CD1c-positive myeloid dendritic cell (primary cell): ENCODE measurements around the gene CCNDBP1.
"Not testable (repeated sequence)": the region's sequence is repeated elsewhere in the genome, so short reads cannot be mapped to it uniquely, and the experiment has no call there.

Experiments
- DNase-seq: peaks from one replicate; pipeline ENCODE4 v3.0.0-alpha.2; 2016; ENCODE audit errors: extremely low spot score

The CCNDBP1 gene, protein sequence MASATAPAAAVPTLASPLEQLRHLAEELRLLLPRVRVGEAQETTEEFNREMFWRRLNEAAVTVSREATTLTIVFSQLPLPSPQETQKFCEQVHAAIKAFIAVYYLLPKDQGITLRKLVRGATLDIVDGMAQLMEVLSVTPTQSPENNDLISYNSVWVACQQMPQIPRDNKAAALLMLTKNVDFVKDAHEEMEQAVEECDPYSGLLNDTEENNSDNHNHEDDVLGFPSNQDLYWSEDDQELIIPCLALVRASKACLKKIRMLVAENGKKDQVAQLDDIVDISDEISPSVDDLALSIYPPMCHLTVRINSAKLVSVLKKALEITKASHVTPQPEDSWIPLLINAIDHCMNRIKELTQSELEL

DNA sequence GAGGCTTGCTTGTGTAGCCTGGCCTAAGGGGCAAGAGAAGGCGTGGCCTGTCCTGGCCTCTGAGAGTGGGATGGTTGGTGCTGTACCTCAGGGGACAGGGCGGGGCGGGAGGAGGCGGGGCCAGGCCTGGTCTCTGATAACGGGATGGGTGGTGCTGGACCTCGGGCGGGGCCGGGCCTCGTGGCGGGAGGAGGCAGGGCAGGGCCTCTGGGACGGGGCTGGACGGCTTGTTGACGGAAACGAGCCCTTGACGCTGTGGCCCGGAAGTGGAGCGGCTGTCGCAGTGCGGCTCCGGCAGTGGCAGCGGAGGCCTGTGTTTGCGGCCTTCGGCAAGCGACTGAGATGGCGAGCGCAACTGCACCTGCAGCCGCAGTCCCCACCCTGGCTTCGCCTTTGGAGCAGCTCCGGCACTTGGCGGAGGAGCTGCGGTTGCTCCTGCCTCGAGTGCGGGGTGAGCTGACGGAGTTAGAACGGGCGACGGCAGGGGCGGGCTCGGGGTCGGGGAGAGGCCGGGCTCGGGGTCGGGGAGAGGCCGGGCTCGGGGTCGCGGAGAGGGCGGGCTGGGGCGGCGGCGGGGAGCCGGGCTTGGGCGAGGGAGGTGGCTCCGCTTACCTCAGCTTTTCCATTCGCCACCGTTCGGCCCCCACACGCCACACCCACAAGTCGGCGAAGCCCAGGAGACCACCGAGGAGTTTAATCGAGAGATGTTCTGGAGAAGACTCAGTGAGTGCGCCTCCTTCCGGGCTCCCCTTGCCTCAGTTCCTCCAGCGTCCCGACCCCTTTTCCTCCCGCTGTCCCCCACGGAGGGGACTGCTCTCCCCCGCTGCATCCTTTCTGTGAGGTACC is at the start of gene CCNDBP1:
TSS of gene CCNDBP1 (plus strand) at position 247 of the 846 bp plus-strand sequence. CDS start at position 343, 96 bp downstream.
- peak; percentile 90 for DNase-seq

DNA sequence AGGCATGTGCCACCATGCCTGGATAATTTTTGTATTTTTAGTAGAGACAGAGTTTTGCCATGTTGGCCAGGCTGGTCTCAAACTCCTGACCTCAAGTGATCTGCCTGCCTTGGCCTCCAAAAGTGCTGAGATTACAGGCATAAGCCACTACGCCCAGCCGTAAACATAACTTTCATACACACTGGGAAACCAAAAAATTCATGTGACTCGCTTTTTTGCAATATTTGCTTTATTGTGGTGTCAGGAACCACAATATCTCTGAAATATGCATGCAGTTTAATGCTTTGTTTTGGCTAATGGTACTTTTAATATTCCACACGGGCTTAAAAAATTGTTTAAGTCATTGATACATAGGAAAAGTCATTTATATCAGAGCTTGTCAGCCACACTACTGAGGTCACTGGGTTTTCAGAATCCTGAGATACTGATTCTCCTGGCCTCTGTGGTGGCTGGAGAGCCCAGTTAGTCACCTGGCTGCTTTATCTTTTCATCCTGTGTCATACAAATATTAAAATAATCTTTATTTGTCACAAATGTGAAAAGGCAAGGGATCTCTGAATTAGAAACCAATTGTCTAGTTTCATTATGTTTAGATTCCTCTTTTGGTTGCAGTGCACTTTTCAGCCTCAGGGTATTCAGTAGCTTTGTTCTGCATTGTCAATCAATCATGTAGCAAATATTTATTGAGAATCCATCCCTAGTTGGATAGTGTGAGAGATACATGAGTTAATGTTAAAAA is 41.8 kb upstream of the CCNDBP1 start:
- peak; percentile 16 for DNase-seq

DNA sequence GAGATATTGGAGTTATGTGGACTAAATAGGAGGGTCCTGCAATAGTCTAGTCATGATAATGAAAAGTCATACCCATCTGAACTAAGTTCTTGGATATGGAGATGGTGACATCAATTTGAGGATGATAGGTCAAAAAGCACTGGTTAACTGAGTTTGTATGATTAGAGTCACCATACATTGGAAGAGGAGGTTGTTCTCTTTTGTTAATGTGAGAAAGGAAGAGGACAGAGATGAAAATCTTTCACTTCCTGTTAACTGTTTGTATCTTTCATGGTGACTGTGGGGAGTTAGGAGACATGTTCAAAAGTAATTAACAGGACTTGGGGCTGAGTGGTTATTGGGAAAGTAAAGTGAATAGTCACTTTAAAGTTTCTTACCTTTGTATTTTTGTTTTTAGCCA is 40.7 kb upstream of the CCNDBP1 start:
- peak; percentile 36 for DNase-seq

DNA sequence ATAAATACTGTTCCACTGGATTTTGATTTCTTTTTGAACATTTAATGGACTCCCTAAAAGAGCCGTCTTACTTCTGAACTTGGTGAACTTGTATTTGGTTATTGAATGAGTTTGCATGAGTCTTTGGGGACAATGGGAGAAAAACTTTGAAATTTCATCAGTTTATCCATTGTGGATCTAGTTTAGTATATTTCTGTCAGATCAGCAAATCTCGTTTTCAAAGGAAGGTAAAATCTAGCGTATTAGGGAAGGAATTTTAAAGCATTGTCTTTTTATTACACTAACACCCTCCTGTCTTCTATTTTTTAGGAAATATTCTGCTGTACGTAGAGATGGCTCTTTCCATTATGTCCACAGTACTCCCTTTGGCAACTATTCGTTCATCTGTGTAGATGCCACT is 39.0 kb upstream of the CCNDBP1 start:
- DNase-seq, result no peak

DNA sequence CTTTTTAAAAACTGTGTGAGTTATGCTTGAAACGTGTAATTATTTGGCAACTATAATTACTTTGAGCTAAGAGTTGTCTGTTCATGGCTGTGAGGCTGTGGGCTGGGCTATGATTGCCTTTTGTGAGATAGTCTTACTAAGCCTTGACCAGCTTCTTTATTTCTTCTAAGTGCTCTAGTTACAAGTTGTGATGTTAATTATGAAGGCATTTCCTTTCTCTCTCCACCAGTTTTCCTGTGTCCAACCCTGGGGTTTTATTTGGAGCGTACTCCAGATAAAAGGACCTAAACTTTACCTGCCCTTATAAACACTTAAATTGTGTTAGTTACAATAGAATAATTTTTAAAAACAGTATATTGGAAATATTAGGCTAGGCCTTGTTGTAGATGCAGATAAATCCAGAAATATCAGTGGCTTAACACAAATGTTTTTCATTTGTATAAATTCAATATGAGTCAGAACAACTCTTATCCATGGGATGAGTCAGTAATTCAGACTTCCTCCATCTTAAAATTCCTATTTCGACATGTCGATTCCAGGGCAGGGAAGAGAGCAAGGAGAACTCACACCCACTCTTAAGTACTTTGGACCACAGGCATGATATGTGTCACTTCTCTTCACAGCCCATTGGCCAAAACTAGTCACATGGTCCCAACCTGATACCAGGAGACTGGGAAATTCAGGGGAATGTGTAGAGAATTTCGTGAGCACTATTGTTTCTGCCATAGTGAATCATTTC is 34.8 kb upstream of the CCNDBP1 start:
- DNase-seq, result peak; percentile 58

DNA sequence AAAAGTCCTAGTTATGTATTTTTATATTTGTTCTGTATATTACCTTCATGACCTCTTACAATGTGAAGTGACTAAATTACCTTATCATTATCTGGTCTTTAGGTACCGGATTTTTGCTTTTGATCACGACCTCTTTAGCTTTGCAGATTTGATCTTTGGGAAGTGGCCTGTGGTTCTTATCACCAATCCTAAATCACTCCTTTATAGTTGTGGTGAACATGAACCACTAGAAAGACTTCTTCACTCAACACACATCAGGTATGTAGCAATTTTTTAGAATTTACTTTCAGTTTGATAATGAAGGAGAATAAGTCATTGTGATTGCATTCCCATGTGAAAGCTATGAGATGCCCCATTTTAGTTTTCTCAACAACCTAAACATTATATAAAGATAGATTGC is 33.5 kb upstream of the CCNDBP1 start:
- no peak for DNase-seq

DNA sequence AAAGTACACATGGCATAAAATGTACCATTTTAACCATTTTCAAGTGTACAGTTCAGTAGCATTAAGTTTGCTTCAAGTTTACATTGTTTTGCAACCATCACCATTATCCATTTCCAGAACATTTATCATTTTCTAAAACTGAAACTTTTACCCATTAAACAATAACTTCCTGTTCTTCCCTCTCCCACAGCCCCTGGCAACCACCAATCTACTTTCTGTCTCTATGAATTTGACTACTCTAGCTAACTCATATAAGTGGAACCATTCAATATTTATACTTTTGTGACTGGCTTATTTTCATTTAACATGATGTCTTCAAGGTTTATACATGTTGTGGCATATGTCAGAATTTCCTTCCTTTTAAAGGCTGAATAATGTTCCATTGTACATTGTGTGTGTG is 31.9 kb upstream of the CCNDBP1 start:
- no peak for DNase-seq

DNA sequence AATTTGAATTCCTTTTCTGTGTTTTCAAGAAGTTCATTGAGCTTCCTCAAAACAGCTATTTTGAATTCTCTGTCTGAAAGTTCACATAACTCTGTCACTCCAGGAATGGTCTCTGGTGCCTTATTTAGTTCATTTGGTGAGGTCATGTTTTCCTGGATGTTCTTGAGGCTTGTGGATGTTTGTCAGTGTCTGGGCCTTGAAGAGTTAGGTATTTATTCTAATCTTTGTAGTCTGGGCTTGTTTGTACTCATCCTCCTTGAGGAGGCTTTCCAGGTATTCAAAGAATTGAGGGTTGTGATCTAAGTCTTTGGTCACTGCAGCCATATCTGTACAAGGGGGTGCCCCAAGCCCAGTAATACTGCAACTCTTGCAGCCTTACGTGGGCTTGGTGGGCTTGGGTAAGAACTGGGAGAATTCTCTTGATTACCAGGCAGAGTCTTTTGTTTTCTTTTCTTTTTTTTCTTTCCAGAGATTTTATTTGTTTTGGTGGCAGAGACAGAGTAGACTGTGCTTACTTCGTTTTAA is 19.3 kb upstream of the CCNDBP1 start:
- DNase-seq, result no peak

DNA sequence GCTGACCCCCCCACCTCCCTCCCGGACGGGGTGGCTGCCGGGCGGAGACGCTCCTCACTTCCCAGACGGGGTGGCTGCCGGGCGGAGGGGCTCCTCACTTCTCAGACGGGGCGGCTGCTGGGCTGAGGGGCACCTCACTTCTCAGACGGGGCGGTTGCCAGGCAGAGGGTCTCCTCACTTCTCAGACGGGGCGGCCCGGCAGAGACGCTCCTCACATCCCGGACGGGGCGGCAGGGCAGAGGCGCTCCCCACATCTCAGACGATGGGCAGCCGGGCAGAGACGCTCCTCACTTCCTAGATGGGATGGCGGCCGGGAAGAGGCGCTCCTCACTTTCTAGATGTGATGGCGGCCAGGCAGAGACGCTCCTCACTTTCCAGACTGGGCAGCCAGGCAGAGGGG is 17.9 kb upstream of the CCNDBP1 start:
- DNase-seq, result not testable (repeated sequence)

DNA sequence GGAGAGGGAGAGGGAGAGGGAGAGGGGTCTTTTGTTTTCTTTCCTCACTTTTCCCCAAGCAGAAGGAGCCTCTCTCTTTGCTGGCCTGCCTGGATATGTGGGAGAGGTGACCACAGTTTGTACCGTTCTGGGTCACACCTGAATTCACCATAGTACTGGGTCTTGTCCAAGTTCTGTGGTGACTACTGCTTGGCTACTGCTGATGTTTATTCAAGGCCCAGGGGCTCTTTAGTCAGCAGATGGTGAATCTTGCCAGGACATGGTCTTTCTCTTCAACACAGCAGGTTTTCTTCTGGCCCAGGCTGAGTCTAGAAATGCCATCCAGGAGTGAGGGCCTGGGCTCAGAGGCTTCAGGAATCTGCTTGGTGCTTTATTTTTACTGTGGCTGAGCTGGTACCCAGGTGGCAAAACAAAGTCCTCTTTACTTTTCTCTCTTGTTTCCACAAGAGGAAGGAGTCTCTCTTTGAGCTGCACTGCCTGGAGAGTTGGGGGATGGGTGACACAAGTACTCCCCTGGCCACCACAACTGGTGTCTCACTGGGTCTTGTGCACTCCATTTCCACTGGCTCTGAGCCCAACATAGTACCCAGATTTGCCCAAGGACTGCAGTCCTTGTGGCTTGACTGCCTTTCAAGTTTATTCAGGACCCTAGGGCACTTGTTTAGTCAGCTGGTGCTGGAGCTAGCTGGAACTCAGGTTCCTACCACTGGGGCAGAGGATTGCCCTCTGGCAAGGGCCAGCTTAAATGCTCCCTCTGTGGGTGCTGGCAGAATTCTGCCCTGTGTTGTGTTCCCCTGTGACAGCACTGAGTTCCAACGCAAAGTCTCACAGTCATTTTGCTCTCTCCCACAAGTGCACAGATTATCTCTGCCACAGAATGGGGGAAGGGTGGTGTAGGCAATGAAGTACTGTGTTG is 16.8 kb upstream of the CCNDBP1 start:
- DNase-seq, result no peak

DNA sequence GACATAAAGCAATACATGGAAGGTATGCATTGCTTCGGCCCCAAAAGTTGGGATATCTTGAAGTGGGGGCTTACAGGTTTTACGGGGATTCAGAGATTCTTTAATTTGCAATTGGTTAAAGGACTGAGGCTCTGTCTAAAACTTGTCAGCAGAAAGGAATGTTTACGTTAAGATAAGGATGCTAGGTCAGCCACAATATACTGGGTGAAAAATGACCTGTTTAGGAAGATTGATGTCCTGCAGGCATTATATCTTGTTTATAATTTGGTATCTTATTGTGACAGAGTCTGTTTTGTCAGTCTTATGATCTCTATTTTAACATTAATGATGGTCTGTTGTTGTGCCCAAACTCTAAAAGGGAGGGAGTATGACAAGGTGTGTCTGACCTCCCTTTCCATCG is 15.3 kb upstream of the CCNDBP1 start:
- DNase-seq, result no peak

DNA sequence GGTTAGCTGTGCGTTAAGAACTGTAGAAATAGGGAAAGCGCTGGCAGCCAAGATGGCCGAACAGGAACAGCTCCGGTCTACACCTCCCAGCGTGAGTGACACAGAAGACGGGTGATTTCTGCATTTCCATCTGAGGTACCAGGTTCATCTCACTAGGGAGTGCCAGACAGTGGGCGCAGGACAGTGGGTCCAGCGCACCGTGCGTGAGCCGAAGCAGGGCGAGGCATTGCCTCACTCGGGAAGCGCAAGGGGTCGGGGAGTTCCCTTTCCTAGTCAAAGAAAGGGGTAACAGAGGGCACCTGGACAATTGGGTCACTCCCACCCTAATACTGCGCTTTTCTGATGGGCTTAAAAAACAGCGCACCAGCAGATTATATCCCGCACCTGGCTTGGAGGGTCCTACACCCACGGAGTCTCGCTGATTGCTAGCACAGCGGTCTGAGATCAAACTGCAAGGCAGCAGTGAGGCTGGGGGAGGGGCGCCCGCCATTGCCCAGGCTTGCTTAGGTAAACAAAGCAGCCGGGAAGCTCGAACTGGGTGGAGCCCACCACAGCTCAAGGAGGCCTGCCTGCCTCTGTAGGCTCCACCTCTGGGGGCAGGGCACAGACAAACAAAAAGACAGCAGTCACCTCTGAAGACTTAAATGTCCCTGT is 9.4 kb upstream of the CCNDBP1 start:
- not testable (repeated sequence) for DNase-seq

DNA sequence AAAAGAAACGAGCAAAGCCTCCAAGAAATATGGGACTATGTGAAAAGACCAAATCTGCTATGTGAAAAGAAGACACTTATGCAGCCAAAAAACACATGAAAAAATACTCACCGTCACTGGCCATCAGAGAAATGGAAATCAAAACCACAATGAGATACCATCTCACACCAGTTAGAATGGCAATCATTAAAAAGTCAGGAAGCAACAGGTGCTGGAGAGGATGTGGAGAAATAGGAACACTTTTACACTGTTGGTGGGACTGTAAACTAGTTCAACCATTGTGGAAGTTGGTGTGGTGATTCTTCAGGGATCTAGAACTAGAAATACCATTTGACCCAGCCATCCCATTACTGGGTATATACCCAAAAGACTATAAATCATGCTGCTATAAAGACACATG is 8.1 kb upstream of the CCNDBP1 start:
- DNase-seq, result not testable (repeated sequence)

DNA sequence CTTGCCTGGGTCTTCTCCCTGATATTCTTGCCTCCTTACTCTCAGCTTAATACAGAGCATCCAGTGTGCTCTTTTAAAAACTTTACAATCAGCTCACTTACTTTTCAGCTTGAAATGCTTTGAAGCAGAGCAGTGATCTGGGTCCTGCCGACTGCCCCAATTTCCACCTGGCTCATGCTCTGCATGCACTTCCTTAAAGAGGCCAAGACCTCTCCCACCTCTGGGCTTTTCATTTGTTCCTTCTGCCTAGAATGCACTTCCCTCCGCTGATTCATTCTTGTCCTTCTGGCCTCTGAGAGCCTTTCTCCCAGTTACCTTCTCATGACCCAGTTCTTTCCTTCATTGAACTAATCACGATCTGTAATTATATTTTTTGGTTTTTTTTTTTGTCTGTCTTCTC is 1.9 kb upstream of the CCNDBP1 start:
- DNase-seq, result no peak

DNA sequence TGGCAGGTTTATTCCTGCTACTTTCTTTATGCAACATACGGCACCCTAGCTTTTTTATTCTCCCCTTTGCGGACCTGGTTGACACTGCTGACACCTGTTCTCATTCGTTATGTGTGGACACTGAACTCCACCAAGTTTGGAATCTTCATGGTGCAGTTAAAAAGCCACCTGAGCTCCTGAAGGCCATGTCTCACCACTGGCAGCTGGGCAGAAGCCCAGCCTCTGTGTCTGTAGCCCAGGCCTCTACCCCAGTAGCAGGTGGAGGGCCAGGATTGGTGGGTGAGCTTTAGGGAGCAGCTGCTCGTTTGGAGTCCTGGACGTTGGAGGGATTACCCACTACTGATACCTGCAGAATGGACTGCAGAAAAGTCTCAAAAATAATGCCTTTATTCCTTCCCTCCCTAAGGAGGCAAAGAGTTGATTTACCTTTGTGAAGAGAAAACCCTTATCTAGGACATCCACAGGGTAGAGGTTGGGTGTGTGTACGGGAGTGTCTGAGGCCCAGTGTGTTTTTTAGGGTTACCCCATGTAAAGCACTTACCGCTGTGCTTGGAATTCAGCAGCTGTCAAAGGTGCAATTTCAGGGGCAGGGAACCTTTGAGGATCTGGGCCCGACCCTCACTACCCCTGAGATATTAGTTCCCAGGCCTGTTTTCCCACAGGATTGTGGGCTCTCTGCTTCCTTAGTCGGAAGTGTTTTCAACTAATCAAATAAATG is 637 bp upstream of the CCNDBP1 start:
- no peak for DNase-seq

DNA sequence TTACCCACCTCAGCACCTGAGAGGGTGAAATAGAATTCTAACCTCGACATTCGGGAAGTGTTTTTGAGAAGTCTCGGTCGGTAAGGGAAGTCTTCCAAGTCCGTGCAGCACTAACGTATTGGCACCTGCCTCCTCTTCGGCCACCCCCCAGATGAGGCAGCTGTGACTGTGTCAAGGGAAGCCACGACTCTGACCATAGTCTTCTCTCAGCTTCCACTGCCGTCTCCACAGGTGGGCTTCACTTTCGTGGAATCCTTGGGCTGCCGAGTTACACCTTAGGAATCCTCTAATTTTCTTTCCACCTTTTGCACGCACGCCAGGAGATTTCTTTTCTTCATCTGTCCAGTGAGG is 775 bp downstream of the CCNDBP1 start:
- no peak for DNase-seq

DNA sequence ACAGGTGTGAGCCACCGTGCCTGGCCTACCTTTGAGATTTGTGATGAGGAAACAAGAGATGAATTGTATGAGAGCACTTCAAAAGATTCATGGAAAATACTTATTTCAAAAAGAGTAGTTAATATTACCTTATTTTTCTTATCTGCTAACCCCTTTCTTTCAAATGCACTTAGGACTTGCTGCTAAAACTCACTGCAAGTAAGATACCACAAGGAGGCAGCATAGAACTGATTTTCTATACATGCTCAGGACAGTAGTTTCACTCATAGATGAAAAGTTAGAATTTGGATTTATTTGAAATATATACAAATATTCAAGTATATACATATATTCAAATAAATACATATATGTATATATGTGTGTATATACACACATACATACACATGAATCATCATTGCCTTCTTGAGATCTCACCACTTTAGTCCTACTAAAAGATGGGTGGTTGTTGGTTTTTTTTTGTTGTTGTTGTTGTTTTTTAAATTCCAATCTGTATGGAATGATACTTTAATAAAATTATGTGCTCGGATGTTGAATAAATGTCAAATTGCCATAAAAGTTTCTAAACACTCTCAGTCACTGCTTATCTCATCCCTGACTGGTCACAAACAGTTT is 2.4 kb downstream of the CCNDBP1 start:
- DNase-seq, result peak; percentile 60

DNA sequence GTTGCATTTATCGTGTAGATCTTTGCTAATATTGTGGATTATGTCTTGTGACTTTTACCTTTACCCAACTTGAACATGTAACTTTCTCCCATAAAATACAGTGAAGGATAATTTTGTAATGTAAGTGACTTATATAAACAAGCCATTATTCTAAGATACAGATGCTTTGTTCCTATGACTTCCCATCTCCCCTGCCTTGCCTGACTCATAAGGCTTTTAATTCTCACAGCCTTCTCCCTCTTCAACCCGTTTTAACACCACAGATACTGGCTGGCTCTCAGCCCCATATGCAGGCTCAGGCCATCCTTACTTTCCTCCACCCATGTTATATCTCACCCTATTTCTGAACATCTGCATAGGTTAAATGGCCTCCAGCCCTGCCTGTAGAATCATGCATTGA is 4.1 kb downstream of the CCNDBP1 start:
- no peak for DNase-seq

DNA sequence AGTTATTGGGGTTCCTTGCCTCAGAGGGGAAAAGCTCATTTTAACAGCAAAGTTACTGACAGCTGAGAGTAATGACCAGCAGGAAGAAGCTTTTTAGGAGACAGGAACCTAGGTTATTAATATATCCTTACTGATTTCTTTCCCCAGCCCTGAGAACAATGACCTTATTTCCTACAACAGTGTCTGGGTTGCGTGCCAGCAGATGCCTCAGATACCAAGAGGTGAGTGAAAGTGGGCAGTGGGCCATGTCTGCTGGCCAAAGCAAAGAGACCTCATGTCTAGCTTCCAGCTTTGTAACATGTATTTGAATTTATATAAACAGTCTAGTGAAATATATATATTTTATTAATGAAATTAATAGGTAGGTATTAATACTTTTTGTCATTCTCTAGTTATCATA is 5.0 kb downstream of the CCNDBP1 start:
- no peak for DNase-seq
